HG03354 (cell line): Measurements from ENCODE around the gene TMBIM6.
"Not testable (repeated sequence)": the region's sequence is repeated elsewhere in the genome, so short reads cannot be mapped to it uniquely, and the experiment has no call there.

ENCODE experiments used
- ATAC-seq: cut with Tn5 transposase; IDR thresholded peaks from one replicate; pipeline ENCODE4 v1.9.1; 2021; ENCODE audit warnings: mild to moderate bottlenecking; ENCODE audit not compliant: unreplicated experiment, poor library complexity, severe bottlenecking

TMBIM6 gene, protein sequence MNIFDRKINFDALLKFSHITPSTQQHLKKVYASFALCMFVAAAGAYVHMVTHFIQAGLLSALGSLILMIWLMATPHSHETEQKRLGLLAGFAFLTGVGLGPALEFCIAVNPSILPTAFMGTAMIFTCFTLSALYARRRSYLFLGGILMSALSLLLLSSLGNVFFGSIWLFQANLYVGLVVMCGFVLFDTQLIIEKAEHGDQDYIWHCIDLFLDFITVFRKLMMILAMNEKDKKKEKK

GRCh38 chr12:49740930-49741881 is at the start of gene TMBIM6:
Gene TMBIM6, plus strand, starts transcription at chr12:49741557. Its CDS starts 10,937 bp downstream, at chr12:49752494.
- peak; percentile 96 for ATAC-seq

DNA sequence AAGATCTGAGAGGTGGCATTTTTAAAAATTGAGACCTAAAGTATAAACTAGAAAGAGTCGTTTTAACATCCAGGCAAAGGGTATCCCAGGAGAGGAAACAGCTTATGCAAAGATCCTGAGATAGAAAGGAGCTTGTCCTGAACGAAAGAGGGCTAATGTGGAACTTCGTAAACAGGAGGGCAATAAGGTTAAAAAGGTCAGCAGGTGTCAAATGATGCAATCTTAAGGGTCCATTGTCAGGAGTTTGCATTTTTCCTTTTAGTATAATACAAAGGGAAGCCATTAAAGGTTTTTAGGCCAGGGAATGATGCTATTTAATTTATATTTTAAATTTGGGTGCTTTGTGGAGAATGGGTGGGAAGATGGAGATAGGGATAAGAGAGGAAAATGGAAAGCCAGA is 48.5 kb upstream of the TMBIM6 start:
- no peak for ATAC-seq

DNA sequence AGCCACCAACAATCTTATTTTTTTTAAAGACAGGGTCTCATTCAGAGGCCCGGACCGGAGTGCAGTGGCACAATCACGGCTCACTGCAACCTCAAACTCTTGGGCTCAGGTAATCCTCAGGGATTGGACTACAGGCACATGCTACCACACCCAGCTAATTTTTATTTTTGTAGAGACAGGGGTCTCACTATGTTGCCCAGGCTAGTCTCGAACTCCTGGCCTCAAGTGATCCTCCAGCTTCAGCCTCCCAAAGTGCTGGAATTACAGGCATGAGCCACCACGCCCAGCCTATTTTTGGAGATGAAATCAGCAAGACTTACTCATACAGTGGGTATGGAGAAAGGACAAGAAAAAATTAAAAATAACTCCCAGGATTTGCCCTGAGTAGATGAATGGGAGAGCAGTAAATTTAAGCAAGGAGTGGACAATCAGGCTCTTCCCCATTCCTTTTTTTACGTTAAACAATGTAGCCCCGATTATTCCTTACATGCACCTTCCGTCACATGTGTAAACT is 47.4 kb upstream of the TMBIM6 start:
- no peak for ATAC-seq

- no peak for ATAC-seq
Measured at GRCh38 chr12:49696723-49697122, 44.6 kb upstream of the TMBIM6 start.

- ATAC-seq = no peak
Measured at GRCh38 chr12:49697808-49698207, 43.5 kb upstream of the TMBIM6 start.

- peak; percentile 83 for ATAC-seq
Measured at GRCh38 chr12:49698619-49699545, 42.5 kb upstream of the TMBIM6 start.

- ATAC-seq = no peak
Measured at GRCh38 chr12:49702009-49702408, 39.3 kb upstream of the TMBIM6 start.

- no peak for ATAC-seq
Measured at GRCh38 chr12:49702676-49703215, 38.6 kb upstream of the TMBIM6 start.

DNA sequence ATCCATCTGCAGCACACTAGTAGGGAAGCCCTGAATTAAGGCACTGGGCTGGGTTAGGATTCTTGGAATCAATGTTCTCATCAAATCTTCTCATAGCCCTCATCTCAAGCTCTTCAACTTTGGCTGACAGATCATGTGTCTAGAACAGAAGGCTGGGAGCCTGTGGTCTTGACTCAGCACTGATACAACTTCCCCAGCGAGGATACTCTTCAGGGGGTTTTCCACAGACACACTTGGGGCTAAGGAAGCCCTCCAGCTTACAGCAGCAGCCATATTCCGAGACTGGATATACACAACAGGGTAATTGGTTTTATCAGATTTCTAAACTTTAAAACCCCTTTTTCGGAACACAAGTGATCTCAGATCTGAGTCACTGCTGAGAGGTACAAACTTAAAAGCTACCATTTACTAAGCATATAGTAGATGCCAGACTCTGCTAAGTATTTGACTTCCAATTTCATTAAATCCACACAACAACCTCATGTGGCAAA is 37.7 kb upstream of the TMBIM6 start:
- ATAC-seq = no peak

- no peak for ATAC-seq
Measured at GRCh38 chr12:49705479-49706134, 35.8 kb upstream of the TMBIM6 start.

- ATAC-seq = peak; percentile 28
Measured at GRCh38 chr12:49706351-49707127, 34.8 kb upstream of the TMBIM6 start.

DNA sequence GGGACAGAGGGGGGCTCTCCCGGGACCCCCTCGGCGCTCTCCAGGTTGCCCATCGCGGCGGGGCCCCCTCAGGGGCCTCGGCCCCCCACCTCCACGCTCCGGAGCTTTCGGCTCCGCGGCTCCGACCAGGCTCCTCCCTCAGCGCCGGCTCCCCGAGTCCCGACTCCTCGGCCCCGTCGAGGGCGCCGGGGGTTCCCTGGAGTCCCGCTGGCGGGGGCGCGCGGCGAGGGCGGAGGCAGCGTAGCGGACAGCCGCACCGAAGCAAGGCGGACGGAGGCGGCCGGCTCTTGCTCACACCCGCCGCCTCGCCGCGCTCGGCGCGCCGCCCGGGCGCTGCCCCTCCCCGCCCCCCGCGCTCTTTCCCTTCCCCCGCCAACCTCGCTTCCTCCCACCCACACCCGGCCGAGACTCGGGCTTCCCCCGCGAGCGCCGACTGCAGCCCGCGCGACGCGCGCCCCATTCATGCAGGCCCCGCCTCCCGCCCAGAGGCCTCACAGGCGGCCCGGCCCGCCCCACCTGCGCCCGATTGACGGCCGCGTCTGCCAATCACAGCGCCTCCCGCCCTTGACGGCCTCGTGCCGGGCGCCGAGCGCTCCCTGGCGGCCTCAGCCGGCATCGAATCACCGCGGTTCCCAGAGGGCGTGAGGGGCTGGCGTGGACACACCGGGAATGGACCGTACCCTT is 34.1 kb upstream of the TMBIM6 start, which contains the start of gene FMNL3:
Gene FMNL3, minus strand, starts transcription at position 278 of the 684 bp plus-strand sequence. Its CDS starts 225 bp downstream, at position 53.
- peak; percentile 81 for ATAC-seq

- ATAC-seq = no peak
Measured at GRCh38 chr12:49707812-49708147, 33.6 kb upstream of the TMBIM6 start.

- no peak for ATAC-seq
Measured at GRCh38 chr12:49708851-49709250, 32.5 kb upstream of the TMBIM6 start.

GRCh38 chr12:49713952-49714351 is 27.4 kb upstream of the TMBIM6 start:
- not testable (repeated sequence) for ATAC-seq

DNA sequence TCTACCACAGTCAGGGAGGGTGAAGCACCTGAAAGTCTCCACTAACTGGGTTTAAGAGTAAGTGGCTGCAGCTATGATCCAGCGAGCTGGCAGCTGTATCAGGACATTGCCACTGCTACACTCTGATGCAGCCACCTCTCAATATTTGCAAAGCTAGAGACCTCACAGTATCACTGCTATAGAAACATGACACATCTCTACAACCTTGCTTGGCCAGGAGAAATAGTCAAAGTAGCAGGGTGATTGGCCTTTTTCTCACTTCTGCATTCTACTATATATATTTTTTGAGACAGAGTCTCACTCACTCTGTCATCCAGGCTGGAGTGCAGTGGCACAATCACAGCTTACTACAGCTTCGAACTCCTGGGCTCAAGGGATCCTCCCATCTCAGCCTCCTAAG is 24.8 kb upstream of the TMBIM6 start:
- no peak for ATAC-seq

GRCh38 chr12:49717800-49718199 is 23.6 kb upstream of the TMBIM6 start:
- not testable (repeated sequence) for ATAC-seq
